ENCODE results near the gene DOCK4.

DNA sequence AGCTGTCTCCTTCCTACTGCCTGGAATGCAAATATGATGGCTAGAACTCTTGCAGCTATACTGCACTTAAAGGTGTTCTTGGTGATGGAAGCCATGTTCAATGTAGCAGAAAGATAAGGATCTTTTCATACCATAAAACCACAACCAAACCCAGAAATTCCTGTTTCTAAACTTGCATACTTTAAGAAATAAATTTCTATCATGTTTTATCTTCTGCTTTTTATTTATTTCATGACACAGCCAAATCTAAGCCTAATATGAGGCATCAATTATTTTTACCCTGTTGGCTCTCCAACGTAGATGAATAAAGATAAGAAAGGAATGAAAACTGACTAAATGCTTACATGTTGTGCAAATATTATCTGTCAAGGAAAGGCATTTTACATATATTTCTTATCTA lies 224.1 kb downstream of the DOCK4 start:
- TF ChIP-seq POLR2A (IDR thresholded peaks at IDR 0.05; ENCODE audit: low read length) = no peak
- no peak for TF ChIP-seq HMGXB4 (CRISPR knock-in tag; IDR thresholded peaks at IDR 0.05; ENCODE audit: borderline replicate concordance)
- TF ChIP-seq RAD21 (conservative IDR thresholded peaks at IDR 0.05 in 1 of 2, IDR thresholded peaks at IDR 0.05 in 1 of 2) = no peak
- no peak for TF ChIP-seq TP53 (CRISPR knock-in tag; IDR thresholded peaks at IDR 0.05)
- no peak for TF ChIP-seq KDM5A (IDR thresholded peaks at IDR 0.05)
- TF ChIP-seq CTCF (IDR thresholded peaks at IDR 0.05) = no peak
- no peak for TF ChIP-seq EHMT2 (IDR thresholded peaks at IDR 0.05; ENCODE audit: low read depth)
- TF ChIP-seq, protein P1, sequence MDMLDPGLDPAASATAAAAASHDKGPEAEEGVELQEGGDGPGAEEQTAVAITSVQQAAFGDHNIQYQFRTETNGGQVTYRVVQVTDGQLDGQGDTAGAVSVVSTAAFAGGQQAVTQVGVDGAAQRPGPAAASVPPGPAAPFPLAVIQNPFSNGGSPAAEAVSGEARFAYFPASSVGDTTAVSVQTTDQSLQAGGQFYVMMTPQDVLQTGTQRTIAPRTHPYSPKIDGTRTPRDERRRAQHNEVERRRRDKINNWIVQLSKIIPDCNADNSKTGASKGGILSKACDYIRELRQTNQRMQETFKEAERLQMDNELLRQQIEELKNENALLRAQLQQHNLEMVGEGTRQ (IDR thresholded peaks at IDR 0.05) = no peak
- TF ChIP-seq JUNB (IDR thresholded peaks at IDR 0.05) = no peak
- TF ChIP-seq ELK1 (IDR thresholded peaks at IDR 0.05; ENCODE audit: low read depth, low read length) = no peak
- no peak for TF ChIP-seq EP300 (IDR thresholded peaks at IDR 0.05)
- no peak for TF ChIP-seq JUN (IDR thresholded peaks at IDR 0.05)
- TF ChIP-seq RFX5 (IDR thresholded peaks at IDR 0.05) = no peak
